Progenitor cell of endocrine pancreas (in vitro differentiated cells): ENCODE data around the gene CNNM2. TPM values are rescaled to one million over a fixed set of nuclear protein-coding genes. Genes with fewer than 3 reads are reported as not detected.

Source experiments
- DNase-seq: peaks from one replicate; pipeline ENCODE4 v3.0.0; 2021; ENCODE audit warnings: low spot score; ENCODE audit not compliant: unreplicated experiment
- H3K27ac Mint-ChIP-seq: 2 replicates; pipeline ENCODE4 v1.8.0; 2021; ENCODE audit warnings: mild to moderate bottlenecking, moderate library complexity, mixed read lengths
- H3K27me3 Mint-ChIP-seq: 2 replicates; pipeline ENCODE4 v1.8.0; 2021; ENCODE audit warnings: mixed read lengths
- H3K36me3 Mint-ChIP-seq: 2 replicates; pipeline ENCODE4 v1.8.0; 2022; ENCODE audit warnings: mixed read lengths; ENCODE audit not compliant: insufficient read depth
- H3K4me1 Mint-ChIP-seq: 2 replicates; pipeline ENCODE4 v1.8.0; 2021; ENCODE audit warnings: low read depth, mixed read lengths
- H3K4me3 Mint-ChIP-seq: 2 replicates; pipeline ENCODE4 v1.8.0; 2021; ENCODE audit warnings: low read depth, mild to moderate bottlenecking, moderate library complexity, mixed read lengths
- H3K9me3 Mint-ChIP-seq: 2 replicates; pipeline ENCODE4 v1.8.0; 2021; ENCODE audit warnings: low read depth, mixed read lengths
- CTCF ChIP-seq: fragments of 200-600 bp; sonication (generic); IDR thresholded peaks from one replicate; pipeline ENCODE4 v1.5.0; 2021; ENCODE audit warnings: antibody characterized with exemption, mild to moderate bottlenecking; ENCODE audit not compliant: unreplicated experiment
- long read RNA-seq: library from polyadenylated mRNA; unstranded; transcript quantifications from one replicate; pipeline ENCODE4 v2.0.0, GENCODE V29; 2020
- total RNA-seq: library from RNA; stranded (reverse); gene quantifications from 2 replicates; pipeline ENCODE4 v1.2.1, GENCODE V29; 2021

CNNM2 gene
- 12.5 and 14.5 TPM in 2 replicates for total RNA-seq
- long read RNA-seq, partial matches to known transcripts, result 0 of 5 reads
- long read RNA-seq, other reads (novel, unspliced or antisense), result 5 of 5 reads

GRCh38 chr10:102917962-102918816 lies at the start of gene CNNM2:
TSS of gene CNNM2 (plus strand) at chr10:102918294. CDS start at chr10:102918481, 187 bp downstream.
- Mint-ChIP-seq H3K27me3 (peaks cover 21% of the 10 kb centered on the region), H3K36me3 (peaks cover 1% of the 10 kb centered on the region), H3K9me3 (no peaks in the 10 kb centered on the region), H3K27ac (peak within 1 kb of the TSS; percentile 98), H3K4me3 (peak within 1 kb of the TSS; percentile 94), H3K4me1 (peaks cover 27% of the 10 kb centered on the region)
- peak; percentile 98 for DNase-seq
- peak; percentile 16 for TF ChIP-seq CTCF

- Mint-ChIP-seq H3K4me1 (peaks cover 29% of the 10 kb centered on the region), H3K4me3 (peak overlapping the region; percentile 87), H3K27me3 (no peaks in the 10 kb centered on the region), H3K27ac (peak overlapping the region; percentile 91), H3K9me3 (no peaks in the 10 kb centered on the region), H3K36me3 (peaks cover 6% of the 10 kb centered on the region)
- no peak for DNase-seq
- no peak for TF ChIP-seq CTCF
Measured at GRCh38 chr10:102868911-102869257, 49.2 kb upstream of the CNNM2 start.

- no peak for TF ChIP-seq CTCF
- Mint-ChIP-seq H3K4me3 (peak within 1 kb of the TSS; percentile 87), H3K27me3 (peaks cover 2% of the 10 kb centered on the region), H3K27ac (peak within 1 kb of the TSS; percentile 98), H3K36me3 (peaks cover 9% of the 10 kb centered on the region), H3K4me1 (peaks cover 33% of the 10 kb centered on the region), H3K9me3 (no peaks in the 10 kb centered on the region)
- peak; percentile 54 for DNase-seq
Measured at GRCh38 chr10:102869258-102870198, 48.6 kb upstream of the CNNM2 start, which contains the start of gene AS3MT. TSS of gene AS3MT (plus strand) at chr10:102869470. CDS start at chr10:102869593, 123 bp downstream.

GRCh38 chr10:102870221-102870620 lies 47.9 kb upstream of the CNNM2 start:
- no peaks in the 10 kb centered on the region for H3K9me3 Mint-ChIP-seq
- no peak for TF ChIP-seq CTCF
- peaks cover 2% of the 10 kb centered on the region for H3K27me3 Mint-ChIP-seq
- H3K4me3 Mint-ChIP-seq, result peak overlapping the region; percentile 87
- H3K27ac Mint-ChIP-seq, result peak overlapping the region; percentile 98
- peaks cover 39% of the 10 kb centered on the region for H3K4me1 Mint-ChIP-seq
- H3K36me3 Mint-ChIP-seq, result peaks cover 12% of the 10 kb centered on the region
- no peak for DNase-seq

- Mint-ChIP-seq H3K27me3 (peaks cover 2% of the 10 kb centered on the region), H3K27ac (no peak overlapping the region), H3K9me3 (no peaks in the 10 kb centered on the region), H3K4me1 (peaks cover 46% of the 10 kb centered on the region), H3K36me3 (peaks cover 13% of the 10 kb centered on the region), H3K4me3 (no peak overlapping the region)
- DNase-seq, result no peak
- TF ChIP-seq CTCF, result no peak
Measured at GRCh38 chr10:102872163-102872562, 45.9 kb upstream of the CNNM2 start.
